ENCODE measurements around the gene ZNF524.

The ZNF524 gene

GRCh38 chr19:55605637-55606470 lies 5.8 kb downstream of the ZNF524 start, which contains the start of gene ZNF865:
ZNF865 (plus strand) TSS chr19:55605647; CDS start chr19:55613619, 7,972 bp downstream.
- TF ChIP-seq TAF1 (IDR thresholded peaks at IDR 0.05; ENCODE audit: borderline replicate concordance, low read depth, low read length) (peak; percentile 34; the same call in 1 of the 2 replicates), POLR2AphosphoS5 (IDR thresholded peaks at IDR 0.05; ENCODE audit: low read depth, low read length) (no peak), POLR2A (IDR thresholded peaks at IDR 0.05; ENCODE audit: low read depth, low read length) (no peak)
- peak; percentile 82 for FAIRE-seq
- DNase-seq (ENCODE audit: insufficient read length), result no peak

DNA sequence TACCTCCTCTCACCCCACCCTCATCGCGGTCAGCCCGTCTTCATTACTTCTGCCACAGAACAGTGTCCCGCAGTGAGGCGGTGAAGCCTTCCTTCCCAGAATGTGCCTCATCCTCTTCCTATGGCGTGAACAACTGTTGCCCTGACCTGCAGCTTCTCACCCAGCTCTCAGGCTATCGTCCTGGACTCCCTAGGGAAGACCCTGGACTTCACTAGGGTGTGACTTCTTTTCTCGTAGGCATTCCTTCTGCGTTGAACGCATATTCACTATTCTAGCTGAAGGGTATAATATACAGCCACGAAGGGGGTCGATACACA lies 6.3 kb downstream of the ZNF524 start:
- TF ChIP-seq POLR2AphosphoS5 (IDR thresholded peaks at IDR 0.05; ENCODE audit: low read depth, low read length) (no peak), POLR2A (IDR thresholded peaks at IDR 0.05; ENCODE audit: low read depth, low read length) (no peak), TAF1 (IDR thresholded peaks at IDR 0.05; ENCODE audit: borderline replicate concordance, low read depth, low read length) (no peak)
- FAIRE-seq (no peak), DNase-seq (ENCODE audit: insufficient read length) (no peak)

DNA sequence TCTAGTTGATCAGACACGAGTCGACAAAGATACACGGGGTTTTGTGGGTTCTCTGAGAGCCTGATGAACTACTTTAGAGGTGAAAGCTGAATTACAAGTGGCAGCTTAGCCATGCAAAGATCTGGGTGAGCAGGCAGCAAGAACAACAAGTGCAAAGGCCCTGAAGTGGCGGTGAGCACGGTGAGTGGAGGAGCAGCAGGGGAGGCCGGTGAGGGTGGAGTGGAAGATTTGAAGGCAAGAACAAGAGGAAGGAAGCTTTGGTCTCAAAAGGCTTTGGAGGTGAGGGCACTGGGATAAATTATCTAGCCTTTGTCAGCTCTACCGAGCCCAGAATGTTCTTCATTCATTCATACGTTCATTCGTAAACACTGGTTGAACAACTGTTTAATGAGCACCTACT lies 6.7 kb downstream of the ZNF524 start:
- TF ChIP-seq POLR2A (IDR thresholded peaks at IDR 0.05; ENCODE audit: low read depth, low read length), result no peak
- no peak for TF ChIP-seq TAF1 (IDR thresholded peaks at IDR 0.05; ENCODE audit: borderline replicate concordance, low read depth, low read length)
- TF ChIP-seq POLR2AphosphoS5 (IDR thresholded peaks at IDR 0.05; ENCODE audit: low read depth, low read length), result no peak
- no peak for FAIRE-seq
- DNase-seq (ENCODE audit: insufficient read length), result no peak

GRCh38 chr19:55609326-55609725 lies 9.2 kb downstream of the ZNF524 start:
- DNase-seq (ENCODE audit: insufficient read length), result no peak
- TF ChIP-seq TAF1 (IDR thresholded peaks at IDR 0.05; ENCODE audit: borderline replicate concordance, low read depth, low read length), result no peak
- FAIRE-seq, result no peak

DNA sequence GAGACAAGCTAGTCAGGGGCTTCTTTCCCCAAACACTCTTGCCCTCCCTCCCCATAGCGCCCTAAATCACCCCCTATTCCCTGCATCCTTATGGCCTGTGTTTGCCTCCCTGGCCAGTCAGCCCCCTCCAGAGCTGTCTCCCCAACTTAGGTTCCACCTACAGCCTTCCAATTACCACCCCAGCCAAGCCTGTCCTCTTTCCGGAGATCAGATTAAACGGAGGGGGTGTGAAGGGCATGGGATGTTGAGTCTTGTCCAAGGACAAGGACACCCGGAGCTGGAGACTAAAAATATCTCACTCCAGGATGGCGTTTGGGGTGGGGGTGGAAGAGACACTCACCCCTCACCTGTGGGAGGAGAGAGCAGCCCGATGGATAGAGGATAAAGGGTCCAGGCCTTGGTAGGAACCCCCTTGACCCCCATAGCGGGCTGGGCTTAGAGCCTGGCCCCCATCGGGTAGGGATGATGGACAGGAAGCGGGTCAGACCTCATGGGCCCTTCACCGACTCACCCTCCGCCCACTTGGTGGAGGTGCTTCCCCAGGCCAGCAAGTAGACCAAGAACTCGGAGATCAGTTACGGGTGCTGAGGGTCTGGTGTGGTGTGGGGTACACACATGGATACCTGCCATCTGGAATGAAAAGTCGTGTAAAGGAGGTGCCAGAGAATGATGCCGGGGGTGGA lies 11.4 kb downstream of the ZNF524 start:
- DNase-seq (ENCODE audit: insufficient read length), result no peak
- no peak for FAIRE-seq

DNA sequence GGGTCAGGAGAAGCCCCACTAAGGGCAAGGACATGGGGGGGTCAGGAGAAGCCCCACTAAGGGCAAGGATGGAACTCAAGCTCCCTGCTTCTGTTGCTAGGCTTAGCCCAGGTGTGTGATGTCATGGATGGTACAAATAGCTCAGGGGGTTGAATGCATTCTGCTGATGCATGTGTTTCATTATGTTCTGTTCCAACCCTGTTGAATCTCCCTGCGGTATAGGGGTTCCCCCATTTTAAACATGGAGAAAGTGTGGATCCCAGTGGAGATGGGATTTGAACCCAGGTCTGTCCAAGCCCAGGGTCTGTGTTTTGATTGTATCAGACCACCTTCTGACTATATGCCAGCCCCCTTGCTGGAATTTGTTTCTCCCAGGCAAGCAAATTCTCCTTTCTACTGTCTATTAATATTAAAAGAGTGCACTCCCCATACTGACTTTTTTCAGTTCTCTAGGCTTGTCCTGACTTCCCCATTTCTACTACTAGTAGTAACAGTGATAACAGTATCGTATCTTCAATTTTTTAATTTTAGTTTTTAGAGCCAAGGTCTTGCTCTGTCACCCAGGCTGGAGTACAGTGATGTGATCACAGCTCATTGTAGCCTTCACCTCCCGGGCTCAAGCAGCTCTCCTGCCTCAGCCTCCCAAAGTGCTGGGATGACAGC lies 12.0 kb downstream of the ZNF524 start:
- TF ChIP-seq POLR2A (IDR thresholded peaks at IDR 0.05; ENCODE audit: low read depth, low read length), result no peak
- no peak for TF ChIP-seq TAF1 (IDR thresholded peaks at IDR 0.05; ENCODE audit: borderline replicate concordance, low read depth, low read length)
- no peak for TF ChIP-seq POLR2AphosphoS5 (IDR thresholded peaks at IDR 0.05; ENCODE audit: low read depth, low read length)
- FAIRE-seq, result no peak
- DNase-seq (ENCODE audit: insufficient read length), result no peak

More for the DNA sequence above, 11.4 kb downstream of the ZNF524 start:
- no peak for TF ChIP-seq POLR2A (IDR thresholded peaks at IDR 0.05; ENCODE audit: low read depth, low read length)
- no peak for TF ChIP-seq TAF1 (IDR thresholded peaks at IDR 0.05; ENCODE audit: borderline replicate concordance, low read depth, low read length)
- no peak for TF ChIP-seq POLR2AphosphoS5 (IDR thresholded peaks at IDR 0.05; ENCODE audit: low read depth, low read length)

DNA sequence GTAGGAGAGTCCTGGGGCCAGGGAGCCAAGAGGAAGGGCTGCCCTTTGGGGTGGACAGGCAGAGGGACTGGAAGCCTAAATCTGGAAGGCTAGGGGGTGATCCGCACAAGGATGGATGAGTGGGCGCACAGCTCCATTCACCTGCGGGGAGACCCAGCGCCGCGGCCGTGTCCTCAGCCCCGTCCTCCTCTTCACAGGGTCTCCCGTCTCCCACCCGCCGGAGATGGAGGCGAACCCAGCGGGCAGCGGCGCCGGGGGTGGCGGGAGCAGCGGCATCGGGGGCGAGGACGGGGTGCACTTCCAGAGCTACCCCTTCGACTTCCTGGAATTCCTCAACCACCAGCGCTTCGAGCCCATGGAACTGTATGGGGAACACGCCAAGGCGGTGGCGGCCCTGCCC lies 13.3 kb downstream of the ZNF524 start:
- FAIRE-seq (no peak), DNase-seq (ENCODE audit: insufficient read length) (no peak)
- TF ChIP-seq POLR2AphosphoS5 (IDR thresholded peaks at IDR 0.05; ENCODE audit: low read depth, low read length), result no peak
- no peak for TF ChIP-seq TAF1 (IDR thresholded peaks at IDR 0.05; ENCODE audit: borderline replicate concordance, low read depth, low read length)
- TF ChIP-seq POLR2A (IDR thresholded peaks at IDR 0.05; ENCODE audit: low read depth, low read length), result no peak

DNA sequence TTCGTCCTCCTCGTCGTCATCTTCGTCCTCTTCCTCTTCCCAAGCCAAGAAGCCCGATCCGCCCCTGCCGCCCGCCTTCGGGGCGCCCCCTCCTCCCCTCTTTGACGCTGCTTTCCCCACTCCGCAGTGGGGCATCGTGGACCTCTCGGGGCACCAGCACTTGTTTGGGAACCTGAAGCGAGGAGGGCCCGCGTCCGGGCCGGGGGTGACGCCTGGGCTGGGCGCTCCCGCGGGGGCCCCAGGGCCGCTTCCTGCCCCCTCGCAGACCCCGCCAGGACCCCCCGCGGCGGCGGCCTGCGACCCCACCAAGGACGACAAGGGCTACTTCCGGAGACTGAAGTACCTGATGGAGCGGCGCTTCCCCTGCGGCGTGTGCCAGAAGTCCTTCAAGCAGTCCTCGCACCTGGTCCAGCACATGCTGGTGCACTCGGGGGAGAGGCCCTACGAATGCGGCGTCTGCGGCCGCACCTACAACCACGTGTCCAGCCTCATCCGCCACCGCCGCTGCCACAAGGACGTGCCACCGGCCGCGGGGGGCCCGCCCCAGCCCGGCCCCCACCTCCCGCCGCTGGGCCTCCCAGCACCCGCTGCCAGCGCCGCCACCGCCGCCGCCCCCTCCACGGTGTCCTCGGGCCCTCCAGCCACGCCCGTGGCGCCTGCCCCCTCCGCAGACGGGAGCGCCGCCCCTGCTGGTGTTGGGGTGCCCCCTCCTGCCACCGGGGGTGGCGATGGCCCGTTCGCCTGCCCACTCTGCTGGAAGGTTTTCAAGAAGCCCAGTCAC lies 14.0 kb downstream of the ZNF524 start:
- no peak for DNase-seq (ENCODE audit: insufficient read length)
- no peak for TF ChIP-seq TAF1 (IDR thresholded peaks at IDR 0.05; ENCODE audit: borderline replicate concordance, low read depth, low read length)
- TF ChIP-seq POLR2AphosphoS5 (IDR thresholded peaks at IDR 0.05; ENCODE audit: low read depth, low read length), result no peak
- no peak for TF ChIP-seq POLR2A (IDR thresholded peaks at IDR 0.05; ENCODE audit: low read depth, low read length)
- FAIRE-seq, result no peak

- FAIRE-seq, result no peak
- TF ChIP-seq POLR2A (IDR thresholded peaks at IDR 0.05; ENCODE audit: low read depth, low read length) (no peak), POLR2AphosphoS5 (IDR thresholded peaks at IDR 0.05; ENCODE audit: low read depth, low read length) (no peak), TAF1 (IDR thresholded peaks at IDR 0.05; ENCODE audit: borderline replicate concordance, low read depth, low read length) (no peak)
- no peak for DNase-seq (ENCODE audit: insufficient read length)
Measured at GRCh38 chr19:55614711-55615542, 14.8 kb downstream of the ZNF524 start.

All from GM12892 (cell line).